HepG2 (cell line): Measurements from ENCODE around the gene RBSN. TPM values are rescaled to one million over a fixed set of nuclear protein-coding genes. Genes with fewer than 3 reads are reported as not detected.
A peak's percentile ranks its signal among the peaks of the same experiment; 100 is the strongest.

Experiments
- HHEX ChIP-seq: IDR thresholded peaks from 2 replicates; pipeline ENCODE4 v1.6.1; 2016; ENCODE audit warnings: control low read depth
- MIXL1 ChIP-seq: IDR thresholded peaks from 2 replicates; pipeline ENCODE4 v1.6.1; 2016
- NFYC ChIP-seq: IDR thresholded peaks from 2 replicates; pipeline ENCODE4 v1.6.1; 2016; ENCODE audit warnings: missing genetic modification reagents, missing compliant biosample characterization
- NR1H2 ChIP-seq: sonication (generic); formaldehyde crosslinking; IDR thresholded peaks from 2 replicates; pipeline ENCODE4 v1.8.1; 2022; ENCODE audit warnings: low read depth, missing genetic modification reagents, borderline replicate concordance
- SOX13 ChIP-seq, 3 experiments: fragments of 450-650 bp in 1 of 3; sonication (generic) in 1 of 3; formaldehyde crosslinking in 1 of 3; IDR thresholded peaks in 2 of 3; conservative IDR thresholded peaks in 1 of 3; 2 replicates each; pipeline versions ENCODE4 v1.5.0 to v1.6.1; 2016 to 2020; ENCODE audit warnings: antibody characterized with exemption in 1 of 3, mild to moderate bottlenecking in 1 of 3, missing compliant biosample characterization in 1 of 3, missing genetic modification reagents in 1 of 3, moderate library complexity in 1 of 3
- TBX3 ChIP-seq: fragments of 450-650 bp; IDR thresholded peaks from 2 replicates; pipeline ENCODE4 v1.6.1; 2017; ENCODE audit warnings: antibody characterized with exemption, mild to moderate bottlenecking, inconsistent platforms, borderline replicate concordance
- ZFP36L2 ChIP-seq: sonication (generic); formaldehyde crosslinking; IDR thresholded peaks from 2 replicates; pipeline ENCODE4 v1.4.0; 2020; ENCODE audit warnings: missing genetic modification reagents
- ZNF138 ChIP-seq: sonication (generic); formaldehyde crosslinking; IDR thresholded peaks from 2 replicates; pipeline ENCODE4 v1.5.0; 2020; ENCODE audit warnings: mild to moderate bottlenecking, low read depth, missing genetic modification reagents
- ZNF572 ChIP-seq: sonication (generic); formaldehyde crosslinking; IDR thresholded peaks from 2 replicates; pipeline ENCODE4 v1.5.1; 2020; ENCODE audit warnings: mild to moderate bottlenecking, missing genetic modification reagents
- ZNF619 ChIP-seq: sonication (generic); formaldehyde crosslinking; IDR thresholded peaks from 2 replicates; pipeline ENCODE4 v1.4.0; 2020; ENCODE audit warnings: mild to moderate bottlenecking, missing genetic modification reagents
- ZNF7 ChIP-seq: IDR thresholded peaks from 2 replicates; pipeline ENCODE4 v1.6.1; 2016; ENCODE audit warnings: missing biosample characterization, missing genetic modification reagents
- ZNF746 ChIP-seq: sonication (generic); formaldehyde crosslinking; IDR thresholded peaks from 2 replicates; pipeline ENCODE4 v1.8.0; 2022; ENCODE audit warnings: mild to moderate bottlenecking, missing genetic modification reagents
- polyA plus RNA-seq, 8 experiments: library from polyadenylated mRNA; depleted of rRNA in 3 of 8; stranded (reverse) in 7 of 8; unstranded in 1 of 8; fragments of >200 nt; fragmentation: Illumina TruSeq in 4 of 8; extraction: Trizol in 4 of 8; gene quantifications; 2 replicates each; pipeline versions ENCODE4 v1.2.1 to v1.2.3, GENCODE V29; 2011 to 2016; ENCODE audit warnings: low read depth in 4 of 8, missing spikeins in 1 of 8, mixed read lengths in 1 of 8; ENCODE audit not compliant: insufficient read depth in 1 of 8
- total RNA-seq, 5 experiments: library from RNA; depleted of rRNA; stranded (reverse); fragments of >200 nt; fragmentation: Illumina TruSeq; extraction: Trizol; gene quantifications; 2 replicates each; pipeline ENCODE4 v1.2.3, GENCODE V29; 2016; ENCODE audit warnings: low read depth in 1 of 5
- TF ChIP-seq, protein P1 (sequence below): sonication (generic); formaldehyde crosslinking; IDR thresholded peaks from 2 replicates; pipeline ENCODE4 v1.8.1; 2023; ENCODE audit warnings: mild to moderate bottlenecking, inconsistent platforms, moderate library complexity, missing genetic modification reagents, borderline replicate concordance
- TF ChIP-seq, protein P2 (sequence below): IDR thresholded peaks from 2 replicates; pipeline ENCODE4 v1.6.1; 2016; ENCODE audit warnings: missing compliant biosample characterization, missing genetic modification reagents, borderline replicate concordance
- TF ChIP-seq, protein P3 (sequence below): sonication (generic); formaldehyde crosslinking; IDR thresholded peaks from 2 replicates; pipeline ENCODE4 v1.8.0; 2022; ENCODE audit warnings: missing genetic modification reagents, low read depth, mild to moderate bottlenecking, borderline replicate concordance
- TF ChIP-seq, protein P4 (sequence below): sonication (generic); formaldehyde crosslinking; IDR thresholded peaks from 2 replicates; pipeline ENCODE4 v1.4.0; 2020; ENCODE audit warnings: missing genetic modification reagents
- TF ChIP-seq, protein P5 (sequence below): sonication (generic); formaldehyde crosslinking; IDR thresholded peaks from 2 replicates; pipeline ENCODE4 v1.5.0; 2020; ENCODE audit warnings: missing genetic modification reagents

Gene RBSN
- total and polyA plus RNA-seq, 2 of the 13 experiments (the other 11 are each of a cell fraction or from before 2014, with no cell fraction given): 7.9 to 11.8 TPM

DNA sequence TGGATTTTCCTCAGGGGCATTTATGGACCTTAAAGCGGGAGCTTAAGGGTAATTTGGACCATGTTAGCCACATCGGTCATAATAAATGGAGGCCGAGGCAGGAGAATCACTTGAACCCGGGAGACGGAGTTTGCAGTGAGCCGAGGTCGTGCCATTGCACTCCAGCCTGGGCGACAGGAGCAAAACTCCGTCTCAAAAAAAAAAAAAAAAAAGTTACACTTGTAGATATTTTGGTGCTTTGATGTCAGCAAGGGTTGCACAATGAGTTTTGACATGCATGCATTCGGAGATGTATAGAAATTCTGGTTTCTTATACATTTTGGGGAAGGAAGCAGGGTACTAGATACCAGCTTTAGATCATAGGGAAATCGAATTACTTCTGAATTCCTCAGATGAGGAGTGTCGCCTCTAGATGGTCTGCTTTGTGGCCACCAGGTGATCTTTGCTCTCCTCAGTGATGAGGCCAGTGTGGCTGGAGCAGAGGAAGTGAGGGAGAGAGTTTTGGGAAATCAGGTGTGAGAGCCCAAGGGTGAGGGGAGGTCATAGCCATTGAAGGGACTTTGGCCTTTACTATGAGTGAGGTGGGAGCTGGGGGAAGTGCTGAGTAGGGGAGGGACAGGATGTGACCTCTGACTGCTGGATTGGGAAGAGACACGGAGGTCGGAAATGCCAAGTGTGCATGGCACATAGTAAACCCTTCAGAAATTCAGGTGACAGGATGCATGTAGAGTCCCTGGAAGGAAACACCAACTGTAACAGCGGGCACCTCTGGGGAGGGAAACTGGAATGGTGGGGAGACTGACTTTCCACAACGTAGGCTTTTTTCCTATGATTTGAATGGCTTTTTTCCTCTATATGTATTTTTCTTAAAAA, 8.4 kb upstream of the RBSN start (continued):
- TF ChIP-seq, protein P1, sequence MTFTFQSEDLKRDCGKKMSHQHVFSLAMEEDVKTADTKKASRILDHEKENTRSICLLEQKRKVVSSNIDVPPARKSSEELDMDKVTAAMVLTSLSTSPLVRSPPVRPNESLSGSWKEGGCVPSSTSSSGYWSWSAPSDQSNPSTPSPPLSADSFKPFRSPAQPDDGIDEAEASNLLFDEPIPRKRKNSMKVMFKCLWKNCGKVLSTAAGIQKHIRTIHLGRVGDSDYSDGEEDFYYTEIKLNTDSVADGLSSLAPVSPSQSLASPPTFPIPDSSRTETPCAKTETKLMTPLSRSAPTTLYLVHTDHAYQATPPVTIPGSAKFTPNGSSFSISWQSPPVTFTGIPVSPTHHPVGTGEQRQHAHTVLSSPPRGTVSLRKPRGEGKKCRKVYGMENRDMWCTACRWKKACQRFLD (CRISPR knock-in tag): no peak
- TF ChIP-seq, protein P2, sequence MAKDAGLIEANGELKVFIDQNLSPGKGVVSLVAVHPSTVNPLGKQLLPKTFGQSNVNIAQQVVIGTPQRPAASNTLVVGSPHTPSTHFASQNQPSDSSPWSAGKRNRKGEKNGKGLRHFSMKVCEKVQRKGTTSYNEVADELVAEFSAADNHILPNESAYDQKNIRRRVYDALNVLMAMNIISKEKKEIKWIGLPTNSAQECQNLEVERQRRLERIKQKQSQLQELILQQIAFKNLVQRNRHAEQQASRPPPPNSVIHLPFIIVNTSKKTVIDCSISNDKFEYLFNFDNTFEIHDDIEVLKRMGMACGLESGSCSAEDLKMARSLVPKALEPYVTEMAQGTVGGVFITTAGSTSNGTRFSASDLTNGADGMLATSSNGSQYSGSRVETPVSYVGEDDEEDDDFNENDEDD (CRISPR knock-in tag): no peak
- TF ChIP-seq ZNF746 (CRISPR knock-in tag): peak; percentile 65
- TF ChIP-seq HHEX (CRISPR knock-in tag): 0 out of 2 replicates have a peak, but pooled peaks have one; percentile 46
- TF ChIP-seq, protein P3, sequence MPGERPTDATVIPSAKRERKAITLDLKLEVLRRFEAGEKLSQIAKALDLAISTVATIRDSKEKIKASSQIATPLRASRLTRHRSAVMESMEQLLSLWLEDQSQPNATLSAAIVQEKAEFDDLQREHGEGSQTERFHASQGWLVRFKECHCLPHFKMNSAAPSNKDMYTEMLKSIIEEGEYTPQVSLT: no peak
- no peak for TF ChIP-seq ZNF7 (CRISPR knock-in tag)
- TF ChIP-seq ZNF619 (CRISPR knock-in tag): 0 out of 2 replicates have a peak, but pooled peaks have one; percentile 40
- TF ChIP-seq ZFP36L2: no peak
- TF ChIP-seq, protein P4, sequence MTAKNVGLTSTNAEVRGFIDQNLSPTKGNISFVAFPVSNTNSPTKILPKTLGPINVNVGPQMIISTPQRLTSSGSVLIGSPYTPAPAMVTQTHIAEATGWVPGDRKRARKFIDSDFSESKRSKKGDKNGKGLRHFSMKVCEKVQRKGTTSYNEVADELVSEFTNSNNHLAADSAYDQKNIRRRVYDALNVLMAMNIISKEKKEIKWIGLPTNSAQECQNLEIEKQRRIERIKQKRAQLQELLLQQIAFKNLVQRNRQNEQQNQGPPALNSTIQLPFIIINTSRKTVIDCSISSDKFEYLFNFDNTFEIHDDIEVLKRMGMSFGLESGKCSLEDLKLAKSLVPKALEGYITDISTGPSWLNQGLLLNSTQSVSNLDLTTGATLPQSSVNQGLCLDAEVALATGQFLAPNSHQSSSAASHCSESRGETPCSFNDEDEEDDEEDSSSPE (CRISPR knock-in tag): peak; percentile 7; the same call in 1 of the 2 replicates
- TF ChIP-seq, protein P5, sequence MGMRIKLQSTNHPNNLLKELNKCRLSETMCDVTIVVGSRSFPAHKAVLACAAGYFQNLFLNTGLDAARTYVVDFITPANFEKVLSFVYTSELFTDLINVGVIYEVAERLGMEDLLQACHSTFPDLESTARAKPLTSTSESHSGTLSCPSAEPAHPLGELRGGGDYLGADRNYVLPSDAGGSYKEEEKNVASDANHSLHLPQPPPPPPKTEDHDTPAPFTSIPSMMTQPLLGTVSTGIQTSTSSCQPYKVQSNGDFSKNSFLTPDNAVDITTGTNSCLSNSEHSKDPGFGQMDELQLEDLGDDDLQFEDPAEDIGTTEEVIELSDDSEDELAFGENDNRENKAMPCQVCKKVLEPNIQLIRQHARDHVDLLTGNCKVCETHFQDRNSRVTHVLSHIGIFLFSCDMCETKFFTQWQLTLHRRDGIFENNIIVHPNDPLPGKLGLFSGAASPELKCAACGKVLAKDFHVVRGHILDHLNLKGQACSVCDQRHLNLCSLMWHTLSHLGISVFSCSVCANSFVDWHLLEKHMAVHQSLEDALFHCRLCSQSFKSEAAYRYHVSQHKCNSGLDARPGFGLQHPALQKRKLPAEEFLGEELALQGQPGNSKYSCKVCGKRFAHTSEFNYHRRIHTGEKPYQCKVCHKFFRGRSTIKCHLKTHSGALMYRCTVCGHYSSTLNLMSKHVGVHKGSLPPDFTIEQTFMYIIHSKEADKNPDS (CRISPR knock-in tag): 0 out of 2 replicates have a peak, but pooled peaks have one; percentile 43
- TF ChIP-seq SOX13 (IDR thresholded peaks at IDR 0.05): no peak
- peak in 1 of 2 experiments; percentile 54; a peak in 1 of 4 replicates for TF ChIP-seq SOX13 (CRISPR knock-in tag; conservative IDR thresholded peaks at IDR 0.05 in 1 of 2, IDR thresholded peaks at IDR 0.05 in 1 of 2)
- TF ChIP-seq NFYC (CRISPR knock-in tag): no peak
- TF ChIP-seq TBX3: 0 out of 2 replicates have a peak, but pooled peaks have one; percentile 34
- TF ChIP-seq ZNF572 (CRISPR knock-in tag): peak; percentile 65; the same call in 1 of the 2 replicates
- TF ChIP-seq NR1H2 (CRISPR knock-in tag): no peak
- 0 out of 2 replicates have a peak, but pooled peaks have one; percentile 65 for TF ChIP-seq MIXL1 (CRISPR knock-in tag)
- TF ChIP-seq ZNF138 (CRISPR knock-in tag): no peak
